ENCODE measurements around the gene FHIT. TPM values are rescaled to one million over a fixed set of nuclear protein-coding genes. Genes with fewer than 3 reads are reported as not detected.

Gene FHIT
- total RNA-seq, 2 experiments from 2014 or later, result 86.0 to 90.6 TPM

- no peaks in the 10 kb centered on the region for H3K36me3 ChIP-seq (ENCODE audit: insufficient read depth, low read length)
- TF ChIP-seq CTCF (IDR thresholded peaks at IDR 0.05), result no peak
- H3K4me1 ChIP-seq (ENCODE audit: insufficient read depth, low read length), result no peaks in the 10 kb centered on the region
- no peak for ATAC-seq (ENCODE audit: poor library complexity)
- POLR2A ChIA-PET, result no interaction called here
- Mint-ChIP-seq H3K4me1 (ENCODE audit: low read depth) (no peaks in the 10 kb centered on the region), H3K27ac (no peak overlapping the region), H3K9me3 (no peaks in the 10 kb centered on the region), H3K36me3 (ENCODE audit: low read depth) (no peaks in the 10 kb centered on the region), H3K4me3 (no peak overlapping the region), H3K27me3 (no peaks in the 10 kb centered on the region)
- no peak overlapping the region for H3K4me3 ChIP-seq (ENCODE audit: low read length)
- H3K9me3 ChIP-seq (ENCODE audit: control insufficient read depth in 1 of 2, insufficient read depth in 1 of 2, low read length in 2 of 2), result no peaks in the 10 kb centered on the region
- no peak overlapping the region for H3K27ac ChIP-seq (ENCODE audit: low read depth in 1 of 2, low read length in 2 of 2)
- CTCF ChIA-PET, result no interaction called here
- no peaks in the 10 kb centered on the region for H3K27me3 ChIP-seq (ENCODE audit: control insufficient read depth in 1 of 2, insufficient read depth in 2 of 2, low read length in 2 of 2)
- no peak for DNase-seq
- intact Hi-C loops (cut with DNase I, micrococcal nuclease), result no loop called here
Observed at GRCh38 chr3:61077551-61077950, 173.7 kb downstream of the FHIT start.

DNA sequence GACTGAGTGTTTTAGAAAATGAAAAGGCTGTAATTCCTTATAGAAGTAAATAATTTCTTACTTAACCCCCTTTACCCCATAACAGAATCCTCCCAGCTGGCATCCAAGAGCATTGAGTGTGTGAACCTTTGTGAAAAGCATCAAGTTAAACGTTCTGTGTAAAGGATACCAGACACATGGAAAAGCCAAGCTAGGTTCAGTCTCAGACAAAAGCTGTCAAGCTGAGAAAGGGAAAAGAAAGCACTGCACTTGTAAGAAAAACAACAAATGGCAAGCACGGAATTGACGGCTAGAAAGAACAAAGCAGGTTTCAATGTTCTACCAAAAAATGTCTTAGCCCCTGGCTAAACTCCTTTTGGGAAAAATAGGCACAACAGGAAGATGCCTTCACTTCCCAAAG lies 176.5 kb downstream of the FHIT start:
- no peak for TF ChIP-seq CTCF (IDR thresholded peaks at IDR 0.05)
- POLR2A ChIA-PET, result no interaction called here
- H3K27ac Mint-ChIP-seq, result no peak overlapping the region
- intact Hi-C loops (cut with DNase I, micrococcal nuclease), result no loop called here
- ATAC-seq (ENCODE audit: poor library complexity) (no peak), DNase-seq (no peak)
- no peak overlapping the region for H3K27ac ChIP-seq (ENCODE audit: low read depth in 1 of 2, low read length in 2 of 2)
- no peaks in the 10 kb centered on the region for H3K36me3 Mint-ChIP-seq (ENCODE audit: low read depth)
- H3K9me3 Mint-ChIP-seq, result no peaks in the 10 kb centered on the region
- no peaks in the 10 kb centered on the region for H3K9me3 ChIP-seq (ENCODE audit: control insufficient read depth in 1 of 2, insufficient read depth in 1 of 2, low read length in 2 of 2)
- no peak overlapping the region for H3K4me3 ChIP-seq (ENCODE audit: low read length)
- no peaks in the 10 kb centered on the region for H3K4me1 Mint-ChIP-seq (ENCODE audit: low read depth)
- H3K4me3 Mint-ChIP-seq, result no peak overlapping the region
- H3K4me1 ChIP-seq (ENCODE audit: insufficient read depth, low read length), result no peaks in the 10 kb centered on the region
- no peaks in the 10 kb centered on the region for H3K27me3 Mint-ChIP-seq
- no peaks in the 10 kb centered on the region for H3K27me3 ChIP-seq (ENCODE audit: control insufficient read depth in 1 of 2, insufficient read depth in 2 of 2, low read length in 2 of 2)
- CTCF ChIA-PET, result no interaction called here
- H3K36me3 ChIP-seq (ENCODE audit: insufficient read depth, low read length), result no peaks in the 10 kb centered on the region

- H3K27ac Mint-ChIP-seq, result no peak overlapping the region
- DNase-seq (no peak), ATAC-seq (ENCODE audit: poor library complexity) (no peak)
- Histone ChIP-seq H3K36me3 (ENCODE audit: insufficient read depth, low read length) (no peaks in the 10 kb centered on the region), H3K4me3 (ENCODE audit: low read length) (no peak overlapping the region), H3K9me3 (ENCODE audit: control insufficient read depth in 1 of 2, insufficient read depth in 1 of 2, low read length in 2 of 2) (no peaks in the 10 kb centered on the region), H3K4me1 (ENCODE audit: insufficient read depth, low read length) (no peaks in the 10 kb centered on the region), H3K27ac (ENCODE audit: low read depth in 1 of 2, low read length in 2 of 2) (no peak overlapping the region), H3K27me3 (ENCODE audit: control insufficient read depth in 1 of 2, insufficient read depth in 2 of 2, low read length in 2 of 2) (no peaks in the 10 kb centered on the region)
- no peaks in the 10 kb centered on the region for H3K4me1 Mint-ChIP-seq (ENCODE audit: low read depth)
- POLR2A ChIA-PET, result no interaction called here
- CTCF ChIA-PET, result no interaction called here
- no peaks in the 10 kb centered on the region for H3K27me3 Mint-ChIP-seq
- no peak overlapping the region for H3K4me3 Mint-ChIP-seq
- intact Hi-C loops (cut with DNase I, micrococcal nuclease), result no loop called here
- TF ChIP-seq CTCF (IDR thresholded peaks at IDR 0.05), result no peak
- no peaks in the 10 kb centered on the region for H3K36me3 Mint-ChIP-seq (ENCODE audit: low read depth)
- H3K9me3 Mint-ChIP-seq, result no peaks in the 10 kb centered on the region
Observed at GRCh38 chr3:61073566-61074165, 177.6 kb downstream of the FHIT start.

All from CD4-positive, alpha-beta T cell (primary cell).